Mucosa of gallbladder (tissue), 1 donor: ENCODE results near the gene ZNF667. TPM values are rescaled to one million over a fixed set of nuclear protein-coding genes. Genes with fewer than 3 reads are reported as not detected.

ENCODE experiments used
- DNase-seq: peaks from one replicate; pipeline ENCODE4 v3.0.0-alpha.2; 2020; ENCODE audit warnings: low spot score
- total RNA-seq: library from RNA; stranded (reverse); gene quantifications from one replicate; pipeline ENCODE4 v1.2.1, GENCODE V29; 2021
- donor health status: DM: no; HTN: no; CAD: no.

ZNF667 gene
- 9.4 TPM for total RNA-seq

GRCh38 chr19:56476651-56477428, at the start of gene ZNF667:
ZNF667 (minus strand) TSS chr19:56477345; CDS start chr19:56462370, 14,975 bp downstream.
- DNase-seq, result no peak

DNA sequence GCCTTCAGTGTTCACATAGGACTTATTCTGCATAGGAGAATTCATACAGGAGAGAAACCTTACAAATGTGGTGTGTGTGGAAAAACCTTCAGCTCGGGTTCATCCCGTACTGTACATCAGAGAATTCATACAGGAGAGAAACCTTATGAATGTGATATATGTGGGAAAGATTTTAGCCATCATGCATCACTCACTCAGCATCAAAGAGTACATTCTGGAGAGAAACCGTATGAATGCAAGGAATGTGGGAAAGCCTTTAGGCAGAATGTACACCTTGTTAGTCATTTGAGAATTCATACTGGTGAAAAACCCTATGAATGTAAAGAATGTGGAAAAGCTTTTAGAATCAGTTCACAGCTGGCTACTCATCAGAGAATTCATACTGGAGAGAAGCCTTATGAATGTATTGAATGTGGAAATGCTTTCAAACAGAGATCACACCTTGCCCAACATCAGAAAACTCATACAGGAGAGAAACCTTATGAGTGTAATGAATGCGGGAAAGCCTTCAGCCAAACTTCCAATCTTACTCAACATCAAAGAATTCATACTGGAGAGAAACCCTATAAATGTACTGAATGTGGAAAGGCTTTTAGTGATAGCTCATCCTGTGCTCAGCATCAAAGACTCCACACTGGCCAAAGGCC, 48.2 kb upstream of the ZNF667 start:
- DNase-seq, result no peak

DNA sequence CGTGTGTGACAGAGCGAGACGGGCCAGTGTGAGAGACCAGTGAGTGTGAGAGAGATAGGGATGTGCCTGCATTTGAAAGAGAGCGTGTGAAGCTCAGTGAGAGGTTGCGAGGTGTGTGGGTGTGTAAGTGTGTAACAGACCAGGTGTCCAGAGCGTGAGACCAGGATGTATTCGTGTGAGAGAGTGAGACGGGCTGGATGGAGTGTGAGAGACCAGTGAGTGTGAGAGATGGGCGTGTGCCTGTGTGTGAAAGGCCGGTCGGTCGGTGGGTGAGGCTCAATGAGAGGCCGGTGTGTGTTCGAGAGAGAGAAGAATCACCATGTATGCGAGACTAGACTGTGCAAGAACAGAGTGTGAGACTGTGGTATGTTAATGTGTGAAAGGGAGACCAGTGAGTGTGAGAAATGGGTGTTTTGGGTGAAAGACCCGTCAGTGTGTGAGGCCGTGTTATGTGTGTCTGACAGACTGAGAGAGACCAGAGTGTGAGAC, 31.2 kb upstream of the ZNF667 start:
- DNase-seq, result no peak

DNA sequence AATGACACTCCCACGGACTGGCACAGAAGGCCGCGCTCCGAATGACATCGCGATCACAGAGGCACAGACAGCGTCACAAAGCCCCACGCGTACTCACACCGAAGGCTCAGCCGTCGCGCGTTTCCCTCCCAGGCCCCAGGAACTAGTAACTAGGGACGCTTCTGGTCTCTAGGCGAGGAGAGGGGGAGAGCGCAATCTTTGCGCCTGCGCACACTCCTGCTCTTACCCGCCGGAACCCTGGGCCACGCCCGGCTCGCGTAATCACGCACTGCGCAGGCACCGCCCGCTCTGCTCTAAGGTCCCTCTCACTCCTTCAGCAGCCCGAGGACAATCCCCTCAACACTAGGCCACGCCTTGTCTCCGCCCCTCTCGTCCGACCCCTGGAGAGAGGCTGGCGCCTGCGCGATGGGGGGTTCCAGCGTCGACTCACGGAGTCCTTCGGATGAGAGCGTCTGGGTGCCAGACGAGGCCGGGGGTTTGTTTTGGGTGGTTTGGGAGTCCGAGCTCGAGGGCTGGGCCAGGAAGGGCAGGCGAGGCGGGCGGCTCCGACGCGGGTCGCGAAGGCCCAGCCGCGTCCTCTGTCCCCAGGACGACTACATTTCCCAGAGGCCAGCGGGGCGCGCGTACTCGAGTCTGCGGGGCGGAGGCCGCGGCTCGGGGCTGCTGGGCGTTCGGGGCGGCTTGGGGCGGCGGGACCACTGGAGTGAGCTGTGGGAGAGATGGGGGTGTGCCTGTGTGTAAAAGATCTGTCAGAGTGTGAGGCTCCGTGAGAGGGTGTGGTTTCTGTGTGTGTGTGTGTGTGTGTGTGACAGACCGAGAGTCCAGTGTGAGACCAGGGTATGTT, 30.5 kb upstream of the ZNF667 start, which contains the start of gene ZNF471:
ZNF471 (plus strand) TSS at position 410 of the 844 bp plus-strand sequence. CDS start 3,717 bp downstream, outside the sequence.
- DNase-seq, result peak; percentile 99

DNA sequence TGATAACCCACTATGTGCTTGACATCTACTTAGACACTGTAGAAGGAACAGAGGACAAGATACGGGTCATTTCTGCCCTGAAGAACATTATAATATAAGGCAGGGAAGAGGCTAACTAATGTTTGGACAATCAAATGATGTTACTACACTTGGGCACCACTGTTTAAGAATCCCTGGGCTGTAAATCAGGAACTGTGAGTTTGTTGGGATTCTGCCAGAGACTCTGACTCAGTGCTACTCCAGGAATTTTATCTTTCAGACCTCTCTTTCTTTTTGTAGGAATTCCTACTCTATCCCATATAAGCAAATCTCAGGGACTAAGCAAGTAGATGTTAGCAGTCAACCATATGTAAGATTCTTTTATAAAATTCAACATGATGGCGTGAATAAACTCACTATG, 27.4 kb upstream of the ZNF667 start:
- DNase-seq, result no peak

DNA sequence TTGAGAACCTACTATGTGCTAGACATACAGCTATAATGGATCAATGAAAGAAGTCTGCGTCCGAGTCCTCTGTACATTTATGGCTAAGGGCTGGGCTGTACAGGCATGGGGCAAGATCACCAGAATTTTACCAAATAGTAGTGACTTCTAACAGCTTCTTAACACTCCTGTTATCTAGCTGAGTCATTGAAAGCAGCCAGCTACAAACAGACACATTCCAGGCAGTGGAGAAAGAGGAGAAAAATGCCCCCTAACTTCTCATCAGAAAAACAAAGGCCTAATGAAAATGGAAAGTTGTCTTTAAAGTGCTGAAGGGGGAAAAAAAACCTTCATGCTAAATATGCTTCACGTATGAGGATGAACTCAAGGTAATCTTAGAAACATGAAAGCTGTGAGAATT, 14.3 kb upstream of the ZNF667 start:
- DNase-seq, result no peak

- DNase-seq, result peak; percentile 92
These were observed 539 bp upstream of the ZNF667 start for GRCh38 chr19:56477429-56478338.

DNA sequence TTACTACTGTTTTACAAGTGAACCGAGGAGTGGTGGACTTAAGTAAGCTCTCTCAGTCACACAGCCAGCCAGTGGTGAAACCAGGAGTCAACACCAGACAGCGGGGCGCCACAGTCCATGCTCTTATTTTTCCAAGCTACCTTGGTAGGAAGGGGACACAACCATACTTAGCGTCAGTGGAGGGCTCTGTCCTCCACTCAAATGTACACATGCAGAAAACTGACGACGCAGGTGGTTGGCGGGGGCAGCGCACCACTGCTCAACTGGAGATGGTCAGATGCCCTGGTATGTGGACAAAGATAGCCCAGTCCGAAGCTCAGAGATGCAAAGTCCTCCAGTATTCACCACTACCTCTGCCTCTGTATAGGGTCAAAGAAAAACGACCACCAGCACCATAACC, 1.1 kb downstream of the ZNF667 start:
- no peak for DNase-seq

GRCh38 chr19:56474308-56474707, 2.8 kb downstream of the ZNF667 start:
- DNase-seq, result no peak

DNA sequence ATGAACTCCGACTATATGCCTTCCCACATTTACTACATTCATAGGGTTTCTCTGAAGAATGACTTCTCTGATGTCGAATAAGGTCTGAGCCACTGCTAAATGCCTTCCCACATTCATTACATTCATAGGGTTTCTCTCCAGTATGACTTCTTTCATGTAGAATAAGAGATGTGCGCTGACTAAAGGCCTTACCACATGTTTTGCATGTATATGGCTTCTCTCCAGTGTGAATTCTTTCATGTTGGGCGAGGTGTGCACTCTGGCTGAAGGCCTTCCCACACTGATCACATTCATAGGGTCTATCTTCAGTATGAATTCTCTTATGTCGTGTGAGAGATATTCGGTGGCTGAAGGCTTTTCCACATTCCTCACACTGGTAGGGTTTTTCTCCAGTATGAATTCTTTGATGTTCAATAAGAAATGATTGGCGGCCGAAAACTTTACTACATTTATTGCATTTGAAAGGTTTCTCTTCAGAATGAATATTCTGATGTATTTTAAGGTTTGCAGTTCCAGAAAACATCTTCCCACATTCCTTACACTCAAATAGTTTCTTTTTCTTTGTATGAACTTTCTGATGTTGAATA, 35.8 kb downstream of the ZNF667 start:
- no peak for DNase-seq

GRCh38 chr19:56423985-56424353, 53.2 kb downstream of the ZNF667 start:
- DNase-seq, result no peak

GRCh38 chr19:56423276-56423984, 53.7 kb downstream of the ZNF667 start:
- no peak for DNase-seq

DNA sequence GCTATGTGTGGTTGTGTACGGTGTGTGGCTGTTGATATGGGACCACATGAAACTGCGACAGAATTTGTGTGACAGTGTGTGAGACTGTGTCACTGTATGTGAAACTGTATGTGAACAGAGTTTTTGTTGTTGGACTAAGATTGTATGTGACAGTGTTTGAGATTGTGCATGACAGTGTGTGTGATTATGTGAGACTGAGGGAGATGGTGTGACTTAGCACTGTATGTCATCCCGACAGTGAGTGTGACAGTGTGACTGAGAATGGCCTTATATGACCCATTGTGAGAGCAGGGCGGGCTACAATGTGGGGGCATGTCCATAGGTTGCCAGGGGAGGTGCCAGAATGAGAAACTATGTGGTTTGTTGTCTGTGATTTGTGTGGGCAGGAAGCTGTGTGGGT, 72.1 kb downstream of the ZNF667 start:
- no peak for DNase-seq

DNA sequence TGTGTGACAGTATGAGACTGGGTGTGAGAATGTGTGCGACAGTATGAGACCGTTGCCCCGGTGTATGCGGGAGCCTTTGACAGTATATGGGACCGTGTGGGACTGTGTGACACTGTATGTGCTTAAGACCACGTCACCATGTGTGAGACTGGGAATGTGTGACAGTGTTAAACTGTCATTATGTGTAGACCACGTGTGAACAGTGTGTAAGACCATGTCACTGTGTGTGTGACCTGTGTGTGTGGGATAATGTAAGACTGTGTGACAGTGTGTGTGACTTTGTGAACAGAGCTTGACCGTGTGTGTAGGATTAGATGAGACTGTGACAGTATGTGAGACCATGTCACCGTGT, 72.5 kb downstream of the ZNF667 start:
- no peak for DNase-seq

GRCh38 chr19:56403764-56404704, 73.1 kb downstream of the ZNF667 start, which contains the start of gene ZNF583:
ZNF583 (plus strand) TSS chr19:56404332; CDS start chr19:56407115, 2,783 bp downstream.
- DNase-seq, result peak; percentile 97

- no peak for DNase-seq
These were observed 73.9 kb downstream of the ZNF667 start for GRCh38 chr19:56403261-56403660.

DNA sequence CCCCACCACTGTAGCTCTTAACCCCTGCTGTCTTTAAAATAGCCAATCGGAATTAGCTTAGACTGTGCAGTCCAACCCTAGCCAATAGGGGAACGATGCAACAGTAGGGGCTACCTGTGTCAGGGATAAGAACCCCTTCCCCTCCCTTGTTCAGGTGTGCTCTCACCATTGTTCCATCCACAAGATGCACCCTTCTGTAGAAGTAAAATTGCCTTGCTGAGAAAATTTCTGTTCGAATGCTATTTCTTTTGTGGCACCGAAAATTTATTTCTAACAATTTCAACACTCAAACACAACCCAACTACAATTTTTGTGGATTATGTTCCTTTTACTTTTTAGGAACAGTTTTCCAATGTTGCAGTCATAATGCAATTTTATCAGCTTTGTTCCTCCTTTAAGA, 76.7 kb downstream of the ZNF667 start:
- DNase-seq, result no peak

- no peak for DNase-seq
These were observed 78.3 kb downstream of the ZNF667 start for GRCh38 chr19:56398809-56399208.
